Lower leg skin (tissue), 3 donors: ENCODE data around the gene ETS1.

Experiments
- POLR2A ChIP-seq, 2 donors: fragments of 450-650 bp; IDR thresholded peaks; one replicate each; pipeline ENCODE4 v1.6.1; 2016 to 2017; ENCODE audit warnings: antibody characterized with exemption in 2 of 2, mild to moderate bottlenecking in 1 of 2, moderate library complexity in 1 of 2
- TF ChIP-seq, protein P1 (sequence below), 3 donors: fragments of 450-650 bp; IDR thresholded peaks; one replicate each; pipeline ENCODE4 v1.5.1; 2016; ENCODE audit warnings: antibody characterized with exemption in 3 of 3, mild to moderate bottlenecking in 3 of 3, moderate library complexity in 2 of 3

- TF ChIP-seq, protein P1, sequence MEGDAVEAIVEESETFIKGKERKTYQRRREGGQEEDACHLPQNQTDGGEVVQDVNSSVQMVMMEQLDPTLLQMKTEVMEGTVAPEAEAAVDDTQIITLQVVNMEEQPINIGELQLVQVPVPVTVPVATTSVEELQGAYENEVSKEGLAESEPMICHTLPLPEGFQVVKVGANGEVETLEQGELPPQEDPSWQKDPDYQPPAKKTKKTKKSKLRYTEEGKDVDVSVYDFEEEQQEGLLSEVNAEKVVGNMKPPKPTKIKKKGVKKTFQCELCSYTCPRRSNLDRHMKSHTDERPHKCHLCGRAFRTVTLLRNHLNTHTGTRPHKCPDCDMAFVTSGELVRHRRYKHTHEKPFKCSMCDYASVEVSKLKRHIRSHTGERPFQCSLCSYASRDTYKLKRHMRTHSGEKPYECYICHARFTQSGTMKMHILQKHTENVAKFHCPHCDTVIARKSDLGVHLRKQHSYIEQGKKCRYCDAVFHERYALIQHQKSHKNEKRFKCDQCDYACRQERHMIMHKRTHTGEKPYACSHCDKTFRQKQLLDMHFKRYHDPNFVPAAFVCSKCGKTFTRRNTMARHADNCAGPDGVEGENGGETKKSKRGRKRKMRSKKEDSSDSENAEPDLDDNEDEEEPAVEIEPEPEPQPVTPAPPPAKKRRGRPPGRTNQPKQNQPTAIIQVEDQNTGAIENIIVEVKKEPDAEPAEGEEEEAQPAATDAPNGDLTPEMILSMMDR (IDR thresholded peaks at IDR 0.05), result no peak
- no peak for TF ChIP-seq POLR2A (IDR thresholded peaks at IDR 0.05)
Measured at GRCh38 chr11:128512474-128512996, 74.8 kb downstream of the ETS1 start.
